Measurements from ENCODE around the gene LAMA3. TPM values are rescaled to one million over a fixed set of nuclear protein-coding genes. Genes with fewer than 3 reads are reported as not detected.

LAMA3 gene
- total RNA-seq, 1 experiment from 2014 or later = 5.6 TPM

DNA sequence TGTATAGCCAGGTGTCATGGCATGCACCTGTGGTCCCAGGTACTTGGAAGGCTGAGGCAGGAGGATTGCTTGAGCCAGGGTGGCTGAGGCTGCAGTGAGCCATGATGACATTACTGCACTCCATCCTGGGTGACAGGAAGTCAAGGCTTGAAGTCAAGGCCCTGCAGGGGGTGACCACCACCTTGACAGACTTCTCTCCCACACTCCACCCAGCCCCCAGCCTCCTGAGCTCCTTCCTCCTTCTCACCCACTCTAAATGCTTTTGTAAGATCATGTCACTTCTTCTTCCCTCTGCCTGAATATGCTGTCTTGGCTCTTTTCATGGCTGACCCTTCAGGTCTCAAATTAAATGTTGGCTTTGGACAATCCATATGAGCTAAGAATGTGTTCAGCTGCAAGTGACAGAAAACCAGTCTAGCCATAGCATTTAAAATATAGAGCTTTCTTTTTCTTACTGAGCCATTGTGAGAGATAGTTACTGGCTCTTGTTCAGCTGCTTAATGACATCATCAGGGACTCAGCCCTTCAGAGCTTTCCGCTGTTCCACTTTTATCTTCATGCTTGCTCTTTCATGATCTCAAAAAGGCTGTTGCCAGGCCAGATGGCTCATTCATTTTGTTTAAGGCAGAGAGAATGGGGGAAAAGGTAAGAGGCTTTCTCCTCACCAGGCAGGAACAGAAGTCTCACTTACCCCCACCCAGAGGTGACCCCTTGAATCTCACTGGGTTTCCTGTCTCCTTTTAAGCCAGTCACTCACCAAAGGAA, 288.6 kb downstream of the LAMA3 start:
- Histone ChIP-seq H3K27me3 (ENCODE audit: insufficient read depth, low read length) (no peaks in the 10 kb centered on the region), H3K36me3 (ENCODE audit: control insufficient read depth in 1 of 2, insufficient read depth in 2 of 2, low read length in 2 of 2) (no peaks in the 10 kb centered on the region), H3K4me2 (ENCODE audit: low read length) (no peak overlapping the region), H3K27ac (ENCODE audit: low read depth, low read length) (no peak overlapping the region), H3K9me2 (ENCODE audit: insufficient read depth) (no peaks in the 10 kb centered on the region), H3K79me2 (ENCODE audit: insufficient read depth, low read length) (no peaks in the 10 kb centered on the region), H3K4me3 (replicated peaks in 1 of 2; ENCODE audit: low read depth in 1 of 2, low read length in 2 of 2) (no peak overlapping the region), H3K9me3 (ENCODE audit: control insufficient read depth in 1 of 2, insufficient read depth in 1 of 2, low read depth in 1 of 2, low read length in 2 of 2) (no peaks in the 10 kb centered on the region), H3K4me1 (ENCODE audit: control insufficient read depth in 1 of 2, insufficient read depth in 2 of 2, low read length in 2 of 2) (peaks cover 5 to 8% of the 10 kb centered on the region in 2 experiments; a peak in 3 of 4 replicates), H4K20me1 (ENCODE audit: insufficient read depth) (no peaks in the 10 kb centered on the region), H2AFZ (ENCODE audit: low read depth, low read length, poor library complexity, severe bottlenecking) (no peak overlapping the region), H3K9ac (ENCODE audit: low read length) (no peak overlapping the region)
- intact Hi-C loops (cut with micrococcal nuclease) = no loop called here
- ChIA-PET POLR2A (no interaction called here), RAD21 (ENCODE audit: low non-redundant PET in 1 of 2, low total read pairs in 2 of 2, uncharacterized antibody in 2 of 2, unreplicated experiment in 2 of 2) (no interaction called here), CTCF (no interaction called here)
- ATAC-seq = no peak
- no peak for TF ChIP-seq EZH2phosphoT487 (IDR thresholded peaks at IDR 0.05; ENCODE audit: borderline replicate concordance)
- no peak for TF ChIP-seq TCF7L2 (IDR thresholded peaks at IDR 0.05; ENCODE audit: borderline replicate concordance, extremely low read depth, insufficient read depth, insufficient read length)
- no peak for TF ChIP-seq ZFX (IDR thresholded peaks at IDR 0.05)
- TF ChIP-seq RAD21 (IDR thresholded peaks at IDR 0.05; ENCODE audit: low read depth) = no peak
- TF ChIP-seq POLR2A (IDR thresholded peaks at IDR 0.05; ENCODE audit: borderline replicate concordance, extremely low read depth, insufficient read depth, insufficient read length) = no peak
- TF ChIP-seq CEBPB (IDR thresholded peaks at IDR 0.05; ENCODE audit: low read depth) = no peak
- no peak for TF ChIP-seq SIN3A (IDR thresholded peaks at IDR 0.05; ENCODE audit: low read depth)
- TF ChIP-seq, protein P1, sequence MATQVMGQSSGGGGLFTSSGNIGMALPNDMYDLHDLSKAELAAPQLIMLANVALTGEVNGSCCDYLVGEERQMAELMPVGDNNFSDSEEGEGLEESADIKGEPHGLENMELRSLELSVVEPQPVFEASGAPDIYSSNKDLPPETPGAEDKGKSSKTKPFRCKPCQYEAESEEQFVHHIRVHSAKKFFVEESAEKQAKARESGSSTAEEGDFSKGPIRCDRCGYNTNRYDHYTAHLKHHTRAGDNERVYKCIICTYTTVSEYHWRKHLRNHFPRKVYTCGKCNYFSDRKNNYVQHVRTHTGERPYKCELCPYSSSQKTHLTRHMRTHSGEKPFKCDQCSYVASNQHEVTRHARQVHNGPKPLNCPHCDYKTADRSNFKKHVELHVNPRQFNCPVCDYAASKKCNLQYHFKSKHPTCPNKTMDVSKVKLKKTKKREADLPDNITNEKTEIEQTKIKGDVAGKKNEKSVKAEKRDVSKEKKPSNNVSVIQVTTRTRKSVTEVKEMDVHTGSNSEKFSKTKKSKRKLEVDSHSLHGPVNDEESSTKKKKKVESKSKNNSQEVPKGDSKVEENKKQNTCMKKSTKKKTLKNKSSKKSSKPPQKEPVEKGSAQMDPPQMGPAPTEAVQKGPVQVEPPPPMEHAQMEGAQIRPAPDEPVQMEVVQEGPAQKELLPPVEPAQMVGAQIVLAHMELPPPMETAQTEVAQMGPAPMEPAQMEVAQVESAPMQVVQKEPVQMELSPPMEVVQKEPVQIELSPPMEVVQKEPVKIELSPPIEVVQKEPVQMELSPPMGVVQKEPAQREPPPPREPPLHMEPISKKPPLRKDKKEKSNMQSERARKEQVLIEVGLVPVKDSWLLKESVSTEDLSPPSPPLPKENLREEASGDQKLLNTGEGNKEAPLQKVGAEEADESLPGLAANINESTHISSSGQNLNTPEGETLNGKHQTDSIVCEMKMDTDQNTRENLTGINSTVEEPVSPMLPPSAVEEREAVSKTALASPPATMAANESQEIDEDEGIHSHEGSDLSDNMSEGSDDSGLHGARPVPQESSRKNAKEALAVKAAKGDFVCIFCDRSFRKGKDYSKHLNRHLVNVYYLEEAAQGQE (IDR thresholded peaks at IDR 0.05; ENCODE audit: low read depth) = no peak
- TF ChIP-seq, protein P2, sequence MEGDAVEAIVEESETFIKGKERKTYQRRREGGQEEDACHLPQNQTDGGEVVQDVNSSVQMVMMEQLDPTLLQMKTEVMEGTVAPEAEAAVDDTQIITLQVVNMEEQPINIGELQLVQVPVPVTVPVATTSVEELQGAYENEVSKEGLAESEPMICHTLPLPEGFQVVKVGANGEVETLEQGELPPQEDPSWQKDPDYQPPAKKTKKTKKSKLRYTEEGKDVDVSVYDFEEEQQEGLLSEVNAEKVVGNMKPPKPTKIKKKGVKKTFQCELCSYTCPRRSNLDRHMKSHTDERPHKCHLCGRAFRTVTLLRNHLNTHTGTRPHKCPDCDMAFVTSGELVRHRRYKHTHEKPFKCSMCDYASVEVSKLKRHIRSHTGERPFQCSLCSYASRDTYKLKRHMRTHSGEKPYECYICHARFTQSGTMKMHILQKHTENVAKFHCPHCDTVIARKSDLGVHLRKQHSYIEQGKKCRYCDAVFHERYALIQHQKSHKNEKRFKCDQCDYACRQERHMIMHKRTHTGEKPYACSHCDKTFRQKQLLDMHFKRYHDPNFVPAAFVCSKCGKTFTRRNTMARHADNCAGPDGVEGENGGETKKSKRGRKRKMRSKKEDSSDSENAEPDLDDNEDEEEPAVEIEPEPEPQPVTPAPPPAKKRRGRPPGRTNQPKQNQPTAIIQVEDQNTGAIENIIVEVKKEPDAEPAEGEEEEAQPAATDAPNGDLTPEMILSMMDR (IDR thresholded peaks at IDR 0.05 in 2 of 3, conservative IDR thresholded peaks at IDR 0.05 in 1 of 3; ENCODE audit: borderline replicate concordance in 1 of 3, insufficient read depth in 1 of 3, low read depth in 2 of 3, low read length in 2 of 3) = no peak
- no peak for TF ChIP-seq YY1 (IDR thresholded peaks at IDR 0.05; ENCODE audit: extremely low read depth, insufficient replicate concordance, low read depth, low read length)
- no peak for TF ChIP-seq EGR1 (IDR thresholded peaks at IDR 0.05; ENCODE audit: low read depth)
- TF ChIP-seq, protein P3, sequence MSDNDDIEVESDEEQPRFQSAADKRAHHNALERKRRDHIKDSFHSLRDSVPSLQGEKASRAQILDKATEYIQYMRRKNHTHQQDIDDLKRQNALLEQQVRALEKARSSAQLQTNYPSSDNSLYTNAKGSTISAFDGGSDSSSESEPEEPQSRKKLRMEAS (IDR thresholded peaks at IDR 0.05) = no peak
- no peak for TF ChIP-seq SP1 (IDR thresholded peaks at IDR 0.05; ENCODE audit: low read depth)
- no peak for TF ChIP-seq JUND (IDR thresholded peaks at IDR 0.05)
- BruUV-seq (replicated peaks) = no TSS peak
- no peak for DNase-seq (ENCODE audit: low read depth, low spot score)

Data from HCT116 (cell line).